ENCODE results near the gene MGRN1.

- no peak for TF ChIP-seq POLR2A (IDR thresholded peaks at IDR 0.05; ENCODE audit: low read depth, low read length)
- TF ChIP-seq TAF1 (IDR thresholded peaks at IDR 0.05; ENCODE audit: low read depth, low read length): no peak
- no peak for TF ChIP-seq PAX5 (IDR thresholded peaks at IDR 0.05; ENCODE audit: insufficient read depth, low read length, severe bottlenecking)
- no peak for TF ChIP-seq POLR2AphosphoS5 (IDR thresholded peaks at IDR 0.05; ENCODE audit: low read depth, low read length)
Observed at GRCh38 chr16:4612977-4613635, 11.5 kb upstream of the MGRN1 start.
